Psoas muscle (tissue), 8 donors: ENCODE data around the gene TSC22D3. TPM values are rescaled to one million over a fixed set of nuclear protein-coding genes. Genes with fewer than 3 reads are reported as not detected.
A peak's percentile ranks its signal among the peaks of the same experiment; 100 is the strongest.

Source experiments
- ATAC-seq, 4 donors: fragments of 200-7000 bp; cut with Tn5 transposase; one replicate each; pipeline ENCODE4 v1.9.1; 2020; ENCODE audit warnings: moderate library complexity in 3 of 4, mild to moderate bottlenecking in 2 of 4
- DNase-seq, 2 donors: peaks; one replicate each; pipeline ENCODE4 v3.0.0-alpha.2; 2020
- H3K27ac ChIP-seq: fragments of 200-600 bp; one replicate; pipeline ENCODE4 v1.8.0; 2022
- H3K27me3 ChIP-seq, 3 donors: fragments of 200-600 bp in 1 of 3; one replicate each; pipeline versions ENCODE4 v1.6.1 to v1.8.0; 2013 to 2022; ENCODE audit warnings: low read length in 2 of 3, mild to moderate bottlenecking in 2 of 3, moderate library complexity in 1 of 3; ENCODE audit not compliant: insufficient read depth in 3 of 3
- H3K36me3 ChIP-seq, 2 donors: fragments of 200-600 bp in 1 of 2; one replicate each; pipeline versions ENCODE4 v1.6.1 to v1.8.0; 2013 to 2022; ENCODE audit warnings: low read depth in 1 of 2, mild to moderate bottlenecking in 1 of 2, moderate library complexity in 1 of 2; ENCODE audit not compliant: insufficient read depth in 1 of 2
- H3K4me1 ChIP-seq: fragments of 200-600 bp; one replicate; pipeline ENCODE4 v1.8.0; 2022
- H3K4me3 ChIP-seq: fragments of 200-600 bp; one replicate; pipeline ENCODE4 v1.8.0; 2022; ENCODE audit warnings: mild to moderate bottlenecking
- H3K9me3 ChIP-seq: fragments of 200-600 bp; one replicate; pipeline ENCODE4 v1.8.0; 2022
- CTCF ChIP-seq: fragments of 200-600 bp; IDR thresholded peaks from one replicate; pipeline ENCODE4 v1.8.0; 2022; ENCODE audit warnings: antibody characterized with exemption
- WGBS, 3 donors: extraction: QIAGEN DNeasy Blood & Tissue Kit; methylation state at CpG; one replicate each; pipeline versions ENCODE4 v1.1.6 to v1.1.7; 2013; 5-methylcytosine and 5-hydroxymethylcytosine counted together
- intact Hi-C, 2 donors: fragments of 100-400 bp; cut with DNase I; formaldehyde crosslinking; loops; one replicate each; pipeline versions ENCODE4 v1.11.0 to v1.14.2; 2022
- polyA plus RNA-seq, 3 donors: library from polyadenylated mRNA; stranded (reverse); fragments of 200-250 nt; gene quantifications; one replicate each; pipeline ENCODE4 v1.2.3, GENCODE V29; 2013
- total RNA-seq, 4 donors: library from RNA; stranded (reverse); fragmentation: NEBNext Ultra II Directional in 2 of 4; extraction: Animal tissue kit (Norgen Biotek cat#: 25700) in 2 of 4; gene quantifications; one replicate each; pipeline versions ENCODE4 v1.2.1 to v1.2.4, GENCODE V29; 2021 to 2023
- donor health status: healthy with polysubstance abuse.
- donor health status: DM: no; HTN: no; CAD: no; lungs with moderate emphysema.
- donor health status: Bipolar disorder and iron deficiency.
- donor health status: healthy.
- donor health status: DM: yes; HTN: yes; CAD: no.
- donor health status: DM: no; HTN: no; CAD: no.
- donor health status: DM: no; HTN: no; CAD: no.
- donor health status: DM: yes; HTN: yes; CAD: no.

The TSC22D3 gene
- total and polyA plus RNA-seq, 7 donors, result 23.7 to 1,236 (median 310) TPM

DNA sequence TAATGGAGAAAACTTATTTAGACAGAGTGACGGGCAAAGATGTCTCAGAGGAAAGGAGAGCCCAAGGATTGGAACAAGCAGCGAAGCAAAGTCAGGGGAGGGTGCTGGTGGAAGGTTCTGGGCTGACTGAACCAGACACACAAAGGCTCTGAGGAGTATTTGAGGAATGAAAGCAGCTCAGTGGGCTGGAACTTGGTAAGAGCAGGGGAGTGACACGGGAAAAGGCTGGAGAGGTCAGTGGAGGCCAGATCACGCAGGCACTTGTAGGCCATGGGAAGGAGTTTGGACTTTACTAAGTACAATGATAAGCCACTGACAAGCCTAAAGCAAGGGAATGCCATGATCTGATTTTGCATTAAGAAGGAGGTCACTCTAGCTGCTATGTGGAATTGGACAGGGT lies 71.4 kb downstream of the TSC22D3 start:
- H3K27ac ChIP-seq, result no peak overlapping the region
- no peaks in the 10 kb centered on the region for H3K36me3 ChIP-seq
- peaks cover 6% of the 10 kb centered on the region for H3K4me1 ChIP-seq
- 67 to 94% (median 83%) methylated on average over 4 of the region's 4 CpGs for WGBS, 3 donors
- H3K4me3 ChIP-seq, result no peak overlapping the region
- ATAC-seq, result no peak
- TF ChIP-seq CTCF, result no peak
- intact Hi-C loops, result no loop called here
- no peak for DNase-seq
- no peaks in the 10 kb centered on the region for H3K9me3 ChIP-seq
- H3K27me3 ChIP-seq, result peaks cover 0 to 18% (median 0%) of the 10 kb centered on the region in 3 donors

DNA sequence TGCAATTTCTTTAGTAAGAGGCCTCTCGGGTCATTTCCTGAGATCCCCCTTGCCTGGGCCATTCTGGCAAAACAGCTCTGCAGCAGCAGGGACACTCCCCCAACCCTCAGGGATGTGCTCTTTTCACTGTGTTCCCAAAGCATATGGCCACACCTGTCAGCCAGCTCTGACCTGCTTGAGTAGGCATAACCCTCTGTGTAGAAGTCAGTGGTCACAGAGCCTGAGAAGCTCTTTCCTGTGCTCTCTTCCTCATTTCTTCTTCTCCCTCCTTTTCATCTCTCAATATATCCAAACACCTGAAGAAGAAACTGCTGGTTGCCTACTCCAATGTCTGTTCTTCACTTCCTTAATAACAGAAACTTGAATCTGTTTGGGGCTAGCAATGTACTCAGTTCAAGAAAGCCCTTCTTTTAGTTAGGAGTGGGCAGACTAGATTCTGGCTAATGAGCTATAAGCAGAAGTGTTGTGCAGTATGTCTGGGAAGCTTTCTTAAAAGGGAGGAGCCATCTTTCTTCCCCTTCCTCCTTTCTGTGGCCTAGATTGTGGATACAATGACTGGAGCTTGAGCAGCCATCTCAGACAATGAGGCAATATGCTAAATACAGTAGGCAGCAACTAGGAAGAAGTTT lies 74.0 kb downstream of the TSC22D3 start:
- Histone ChIP-seq H3K4me3 (no peak overlapping the region), H3K36me3 (no peaks in the 10 kb centered on the region), H3K4me1 (peaks cover 6% of the 10 kb centered on the region), H3K9me3 (no peaks in the 10 kb centered on the region), H3K27ac (no peak overlapping the region), H3K27me3 (peaks cover 0 to 18% (median 0%) of the 10 kb centered on the region in 3 donors)
- ATAC-seq, result no peak
- intact Hi-C loops, result no loop called here
- 79 to 93% (median 79%) methylated on average over 1 of the region's 1 CpG for WGBS, 3 donors
- no peak for TF ChIP-seq CTCF
- no peak for DNase-seq

DNA sequence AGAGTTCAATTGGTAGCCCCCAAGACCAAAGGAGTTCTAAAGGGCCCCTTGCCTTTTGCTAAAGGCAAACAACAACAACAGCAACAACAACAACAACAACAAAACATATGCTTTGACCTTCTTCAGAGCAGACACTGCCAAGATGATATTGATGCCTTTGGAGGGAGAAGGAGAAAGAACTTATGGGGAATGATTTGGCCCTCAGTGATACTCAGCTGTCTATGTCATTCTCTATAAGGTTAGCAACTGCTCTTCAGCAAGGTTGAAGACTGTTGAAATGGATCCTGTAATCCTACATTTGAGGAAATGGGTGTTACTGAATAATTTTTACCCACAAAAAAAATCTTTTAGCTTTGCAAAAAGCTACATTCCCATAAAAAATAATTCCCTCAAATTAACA lies 74.8 kb downstream of the TSC22D3 start:
- Histone ChIP-seq H3K27me3 (peaks cover 0 to 18% (median 0%) of the 10 kb centered on the region in 3 donors), H3K4me1 (peaks cover 6% of the 10 kb centered on the region), H3K27ac (no peak overlapping the region), H3K36me3 (no peaks in the 10 kb centered on the region), H3K4me3 (no peak overlapping the region), H3K9me3 (no peaks in the 10 kb centered on the region)
- ATAC-seq, result peak in 1 of 4 donors; percentile 53
- no peak for TF ChIP-seq CTCF
- intact Hi-C loops, result no loop called here
- DNase-seq, result no peak

GRCh38 chrX:107700317-107700774 lies 75.2 kb downstream of the TSC22D3 start:
- no peak for TF ChIP-seq CTCF
- Histone ChIP-seq H3K4me3 (no peak overlapping the region), H3K9me3 (no peaks in the 10 kb centered on the region), H3K36me3 (no peaks in the 10 kb centered on the region), H3K27ac (no peak overlapping the region), H3K4me1 (peaks cover 6% of the 10 kb centered on the region), H3K27me3 (peaks cover 0 to 18% (median 0%) of the 10 kb centered on the region in 3 donors)
- intact Hi-C loops, result no loop called here
- WGBS, 3 donors, result 8 to 19% (median 8%) methylated on average over 4 of the region's 4 CpGs
- peak; percentile 47 to 91 (median 78) for ATAC-seq
- no peak for DNase-seq

DNA sequence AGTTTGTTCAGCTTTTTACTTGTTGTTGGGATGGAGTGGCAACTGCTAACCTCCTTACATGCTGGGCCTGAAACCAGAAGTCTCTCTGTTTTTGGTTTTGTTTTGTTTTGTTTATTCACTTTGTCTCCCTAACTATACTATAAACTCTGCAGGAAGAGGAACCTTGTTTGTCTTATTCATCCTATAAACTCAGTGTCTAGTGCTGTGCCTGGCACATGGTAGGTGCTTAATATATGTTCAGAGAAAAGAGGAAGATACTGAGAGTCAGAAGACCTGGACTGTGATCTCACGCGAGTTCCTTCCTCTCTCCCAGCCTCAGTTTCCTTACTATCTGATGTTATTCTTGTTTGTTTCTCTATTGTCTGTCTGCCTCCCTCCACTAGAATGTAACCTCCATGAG lies 76.0 kb downstream of the TSC22D3 start:
- H3K9me3 ChIP-seq, result no peaks in the 10 kb centered on the region
- H3K27me3 ChIP-seq, result peaks cover 0 to 18% (median 0%) of the 10 kb centered on the region in 3 donors
- no peaks in the 10 kb centered on the region for H3K36me3 ChIP-seq
- intact Hi-C loops, result no loop called here
- WGBS, 3 donors, result 87 to 95% (median 92%) methylated on average over 2 of the region's 2 CpGs
- ATAC-seq, result no peak
- H3K4me1 ChIP-seq, result peaks cover 6% of the 10 kb centered on the region
- no peak overlapping the region for H3K27ac ChIP-seq
- H3K4me3 ChIP-seq, result no peak overlapping the region
- TF ChIP-seq CTCF, result no peak
- no peak for DNase-seq
